Activated CD4-positive, CD25-positive, alpha-beta regulatory T cell treated with anti-CD3 and anti-CD28 coated beads, Interleukin-2, amount 50 U/mL, for 24 hours (primary cell): Measurements from ENCODE around the gene TSBP1.
A peak's percentile ranks its signal among the peaks of the same experiment; 100 is the strongest.
"Not testable (repeated sequence)": the region's sequence is repeated elsewhere in the genome, so short reads cannot be mapped to it uniquely, and the experiment has no call there.

Experiments
- ATAC-seq, 2 donors: fragments of 150-1000 bp; cut with Tn5 transposase; one replicate each; pipeline ENCODE4 v1.10.0; 2021; ENCODE audit warnings: mild to moderate bottlenecking in 1 of 2, moderate library complexity in 1 of 2

TSBP1 gene

GRCh38 chr6:32273801-32274577 is 97.7 kb downstream of the TSBP1 start:
- not testable (repeated sequence) for ATAC-seq

GRCh38 chr6:32271429-32271828 is 100.3 kb downstream of the TSBP1 start:
- no peak for ATAC-seq

- not testable (repeated sequence) for ATAC-seq
Measured at GRCh38 chr6:32268459-32268858, 103.2 kb downstream of the TSBP1 start.

GRCh38 chr6:32267035-32267434 is 104.7 kb downstream of the TSBP1 start:
- no peak for ATAC-seq

- not testable (repeated sequence) for ATAC-seq
Measured at GRCh38 chr6:32257262-32257661, 114.4 kb downstream of the TSBP1 start.

- ATAC-seq: peak; percentile 86 to 91
Measured at GRCh38 chr6:32255199-32256153, 116.2 kb downstream of the TSBP1 start.

GRCh38 chr6:32254761-32255198 is 116.9 kb downstream of the TSBP1 start:
- no peak for ATAC-seq

GRCh38 chr6:32252331-32253009 is 119.2 kb downstream of the TSBP1 start:
- no peak for ATAC-seq

GRCh38 chr6:32249262-32249661 is 122.4 kb downstream of the TSBP1 start:
- no peak for ATAC-seq

- no peak for ATAC-seq
Measured at GRCh38 chr6:32247401-32247800, 124.3 kb downstream of the TSBP1 start.

GRCh38 chr6:32244946-32245398 is 126.7 kb downstream of the TSBP1 start:
- ATAC-seq: peak; percentile 48 to 61

GRCh38 chr6:32244270-32244669 is 127.4 kb downstream of the TSBP1 start:
- ATAC-seq: no peak
